ENCODE data around the gene SLC39A9. TPM values are rescaled to one million over a fixed set of nuclear protein-coding genes. Genes with fewer than 3 reads are reported as not detected.
"Not testable (repeated sequence)": the region's sequence is repeated elsewhere in the genome, so short reads cannot be mapped to it uniquely, and the experiment has no call there.

SLC39A9 gene
- polyA plus RNA-seq, 2 donors: 18.1 to 19.4 TPM

DNA sequence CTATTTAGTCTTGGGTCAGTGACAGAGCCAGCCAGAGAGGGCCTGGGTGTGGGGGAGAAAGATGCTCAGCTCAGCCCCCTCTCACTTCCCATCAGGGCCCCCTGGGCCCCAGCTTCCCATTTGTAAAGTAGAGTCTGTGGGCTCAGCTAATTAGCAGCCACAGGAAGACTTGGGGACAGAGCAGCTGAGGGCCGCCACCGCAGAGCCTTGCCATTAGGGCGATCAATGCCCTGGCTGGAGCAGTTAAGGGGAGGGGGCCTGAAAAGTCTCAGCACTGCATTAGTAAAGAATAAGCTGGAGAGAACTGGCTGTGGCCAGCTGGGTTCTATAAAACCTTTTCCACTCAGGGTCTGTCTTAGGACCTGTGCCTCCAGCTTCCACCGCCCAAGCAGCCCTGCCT, 88.7 kb downstream of the SLC39A9 start:
- no peaks in the 10 kb centered on the region for H3K9me3 ChIP-seq (ENCODE audit: control insufficient read depth in 2 of 2, insufficient read depth in 1 of 2, low read depth in 1 of 2, low read length in 1 of 2)
- H3K27ac ChIP-seq (ENCODE audit: low read depth in 2 of 2, low read length in 1 of 2): no peak overlapping the region
- H3K27me3 ChIP-seq (ENCODE audit: control insufficient read depth in 1 of 2, insufficient read depth in 2 of 2, low read length in 2 of 2): peaks cover 2 to 10% of the 10 kb centered on the region in 2 donors
- no peak overlapping the region for H3K4me3 ChIP-seq (ENCODE audit: low read depth in 1 of 2, low read length in 2 of 2)
- no peaks in the 10 kb centered on the region for H3K36me3 ChIP-seq (ENCODE audit: control insufficient read depth in 2 of 2, insufficient read depth in 2 of 2, low read length in 1 of 2)
- 90 to 94% methylated on average over 4 of the region's 4 CpGs for WGBS, 2 donors
- H3K4me1 ChIP-seq (ENCODE audit: control insufficient read depth in 2 of 2, insufficient read depth in 2 of 2, low read length in 1 of 2): peaks cover 8 to 9% of the 10 kb centered on the region in 2 donors

DNA sequence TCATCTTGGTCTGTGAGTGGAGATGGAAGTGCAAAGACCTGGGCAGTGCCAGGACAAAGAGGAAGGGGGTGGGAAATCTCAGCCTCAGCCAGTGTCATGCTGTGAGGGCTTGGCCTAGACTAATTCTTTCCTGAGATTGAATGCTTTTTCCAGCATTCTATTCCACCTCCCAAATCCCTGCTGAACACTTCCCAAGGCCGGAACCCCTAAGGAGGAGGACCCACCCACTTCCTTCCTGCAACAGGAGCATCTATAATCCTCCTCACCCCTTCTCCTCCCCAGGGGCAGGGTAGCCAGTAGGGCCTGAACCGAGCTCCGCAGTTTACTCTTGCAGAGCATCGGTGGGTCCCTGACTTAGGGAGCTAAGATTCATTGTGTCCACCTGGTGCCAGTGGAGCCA, 89.3 kb downstream of the SLC39A9 start:
- peaks cover 2 to 10% of the 10 kb centered on the region in 2 donors for H3K27me3 ChIP-seq (ENCODE audit: control insufficient read depth in 1 of 2, insufficient read depth in 2 of 2, low read length in 2 of 2)
- H3K9me3 ChIP-seq (ENCODE audit: control insufficient read depth in 2 of 2, insufficient read depth in 1 of 2, low read depth in 1 of 2, low read length in 1 of 2): no peaks in the 10 kb centered on the region
- peaks cover 8 to 9% of the 10 kb centered on the region in 2 donors for H3K4me1 ChIP-seq (ENCODE audit: control insufficient read depth in 2 of 2, insufficient read depth in 2 of 2, low read length in 1 of 2)
- no peak overlapping the region for H3K27ac ChIP-seq (ENCODE audit: low read depth in 2 of 2, low read length in 1 of 2)
- H3K4me3 ChIP-seq (ENCODE audit: low read depth in 1 of 2, low read length in 2 of 2): no peak overlapping the region
- 69 to 80% methylated on average over 4 of the region's 4 CpGs for WGBS, 2 donors
- H3K36me3 ChIP-seq (ENCODE audit: control insufficient read depth in 2 of 2, insufficient read depth in 2 of 2, low read length in 1 of 2): no peaks in the 10 kb centered on the region

GRCh38 chr14:69489495-69489894, 91.0 kb downstream of the SLC39A9 start:
- H3K9me3 ChIP-seq (ENCODE audit: control insufficient read depth in 2 of 2, insufficient read depth in 1 of 2, low read depth in 1 of 2, low read length in 1 of 2): no peaks in the 10 kb centered on the region
- peaks cover 2 to 6% of the 10 kb centered on the region in 2 donors for H3K27me3 ChIP-seq (ENCODE audit: control insufficient read depth in 1 of 2, insufficient read depth in 2 of 2, low read length in 2 of 2)
- no peak overlapping the region for H3K27ac ChIP-seq (ENCODE audit: low read depth in 2 of 2, low read length in 1 of 2)
- H3K4me1 ChIP-seq (ENCODE audit: control insufficient read depth in 2 of 2, insufficient read depth in 2 of 2, low read length in 1 of 2): peaks cover 4 to 5% of the 10 kb centered on the region in 2 donors
- H3K4me3 ChIP-seq (ENCODE audit: low read depth in 1 of 2, low read length in 2 of 2): no peak overlapping the region
- no peaks in the 10 kb centered on the region for H3K36me3 ChIP-seq (ENCODE audit: control insufficient read depth in 2 of 2, insufficient read depth in 2 of 2, low read length in 1 of 2)

GRCh38 chr14:69490219-69490918, 91.9 kb downstream of the SLC39A9 start:
- H3K36me3 ChIP-seq (ENCODE audit: control insufficient read depth in 2 of 2, insufficient read depth in 2 of 2, low read length in 1 of 2): no peaks in the 10 kb centered on the region
- H3K4me1 ChIP-seq (ENCODE audit: control insufficient read depth in 2 of 2, insufficient read depth in 2 of 2, low read length in 1 of 2): no peaks in the 10 kb centered on the region
- no peak overlapping the region for H3K27ac ChIP-seq (ENCODE audit: low read depth in 2 of 2, low read length in 1 of 2)
- no peaks in the 10 kb centered on the region for H3K9me3 ChIP-seq (ENCODE audit: control insufficient read depth in 2 of 2, insufficient read depth in 1 of 2, low read depth in 1 of 2, low read length in 1 of 2)
- WGBS, 2 donors: 80 to 87% methylated on average over 7 of the region's 7 CpGs
- peaks cover under 1 to 2% of the 10 kb centered on the region in 2 donors for H3K27me3 ChIP-seq (ENCODE audit: control insufficient read depth in 1 of 2, insufficient read depth in 2 of 2, low read length in 2 of 2)
- H3K4me3 ChIP-seq (ENCODE audit: low read depth in 1 of 2, low read length in 2 of 2): no peak overlapping the region

DNA sequence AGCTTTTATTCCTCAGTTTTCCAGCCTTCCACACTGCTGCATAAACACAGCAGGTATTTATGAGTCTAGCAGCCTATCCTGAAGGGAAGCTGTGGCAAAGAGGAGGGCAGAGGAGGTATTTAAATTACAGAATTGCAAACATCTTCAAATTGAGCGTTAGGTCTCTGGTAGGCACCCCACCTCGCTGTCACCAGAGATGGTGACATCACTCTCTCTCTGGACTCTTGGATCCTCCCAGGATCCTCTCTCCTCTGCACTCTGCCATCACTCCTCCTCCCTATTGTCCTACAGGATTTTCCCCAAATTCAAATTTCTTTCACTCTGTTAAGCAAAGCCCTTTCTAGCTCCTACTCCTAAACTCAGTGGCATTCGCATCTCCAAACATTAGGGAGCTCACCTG, 92.7 kb downstream of the SLC39A9 start:
- H3K27ac ChIP-seq (ENCODE audit: low read depth in 2 of 2, low read length in 1 of 2): no peak overlapping the region
- peaks cover 0 to 2% of the 10 kb centered on the region in 2 donors for H3K27me3 ChIP-seq (ENCODE audit: control insufficient read depth in 1 of 2, insufficient read depth in 2 of 2, low read length in 2 of 2)
- H3K36me3 ChIP-seq (ENCODE audit: control insufficient read depth in 2 of 2, insufficient read depth in 2 of 2, low read length in 1 of 2): no peaks in the 10 kb centered on the region
- H3K4me1 ChIP-seq (ENCODE audit: control insufficient read depth in 2 of 2, insufficient read depth in 2 of 2, low read length in 1 of 2): no peaks in the 10 kb centered on the region
- WGBS, 2 donors: 79 to 93% methylated on average over 3 of the region's 3 CpGs
- no peaks in the 10 kb centered on the region for H3K9me3 ChIP-seq (ENCODE audit: control insufficient read depth in 2 of 2, insufficient read depth in 1 of 2, low read depth in 1 of 2, low read length in 1 of 2)
- no peak overlapping the region for H3K4me3 ChIP-seq (ENCODE audit: low read depth in 1 of 2, low read length in 2 of 2)

DNA sequence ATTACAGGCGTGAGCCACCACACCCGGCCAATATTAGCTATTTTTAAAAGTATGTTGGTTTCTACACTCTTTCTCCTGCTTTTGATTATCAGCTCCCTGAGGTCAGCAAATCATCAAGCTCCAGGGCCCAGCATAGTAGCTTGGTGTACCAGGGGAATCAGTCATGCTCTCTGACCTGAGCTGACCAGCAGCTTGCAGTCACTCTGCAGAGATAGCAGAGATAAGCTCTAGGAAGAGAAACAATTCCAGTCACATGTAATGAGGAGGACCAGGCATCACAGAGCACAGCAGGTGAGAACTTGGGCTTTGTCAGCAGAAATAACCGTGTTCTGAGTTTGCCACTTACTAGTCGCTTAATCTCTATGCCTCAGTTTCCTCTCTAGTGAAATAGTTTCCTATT, 94.5 kb downstream of the SLC39A9 start:
- 78 to 79% methylated on average over 4 of the region's 4 CpGs for WGBS, 2 donors
- no peaks in the 10 kb centered on the region for H3K27me3 ChIP-seq (ENCODE audit: control insufficient read depth in 1 of 2, insufficient read depth in 2 of 2, low read length in 2 of 2)
- no peak overlapping the region for H3K27ac ChIP-seq (ENCODE audit: low read depth in 2 of 2, low read length in 1 of 2)
- no peaks in the 10 kb centered on the region for H3K9me3 ChIP-seq (ENCODE audit: control insufficient read depth in 2 of 2, insufficient read depth in 1 of 2, low read depth in 1 of 2, low read length in 1 of 2)
- no peak overlapping the region for H3K4me3 ChIP-seq (ENCODE audit: low read depth in 1 of 2, low read length in 2 of 2)
- H3K36me3 ChIP-seq (ENCODE audit: control insufficient read depth in 2 of 2, insufficient read depth in 2 of 2, low read length in 1 of 2): no peaks in the 10 kb centered on the region
- no peaks in the 10 kb centered on the region for H3K4me1 ChIP-seq (ENCODE audit: control insufficient read depth in 2 of 2, insufficient read depth in 2 of 2, low read length in 1 of 2)

DNA sequence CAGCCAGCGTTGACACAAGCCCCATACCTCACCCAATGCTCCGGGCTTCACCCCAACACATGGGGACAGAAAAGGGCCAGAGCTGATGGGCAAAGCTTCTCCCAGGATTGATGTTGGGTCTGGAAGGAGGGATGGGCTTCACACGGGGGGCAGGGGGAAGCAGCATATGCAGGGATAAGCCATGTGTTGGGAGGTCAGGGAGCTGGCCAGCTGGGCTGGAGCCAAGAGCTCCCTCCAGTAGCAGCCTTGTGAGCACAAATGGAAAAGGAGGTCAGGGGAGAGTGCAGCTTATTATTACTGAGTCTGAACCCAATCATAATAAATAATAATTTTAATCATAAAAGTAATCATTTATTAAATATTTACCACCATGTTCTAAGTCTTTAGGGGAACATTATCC, 95.3 kb downstream of the SLC39A9 start:
- H3K4me1 ChIP-seq (ENCODE audit: control insufficient read depth in 2 of 2, insufficient read depth in 2 of 2, low read length in 1 of 2): no peaks in the 10 kb centered on the region
- 55 to 60% methylated on average over 3 of the region's 3 CpGs for WGBS, 2 donors
- H3K27ac ChIP-seq (ENCODE audit: low read depth in 2 of 2, low read length in 1 of 2): no peak overlapping the region
- no peaks in the 10 kb centered on the region for H3K9me3 ChIP-seq (ENCODE audit: control insufficient read depth in 2 of 2, insufficient read depth in 1 of 2, low read depth in 1 of 2, low read length in 1 of 2)
- no peaks in the 10 kb centered on the region for H3K36me3 ChIP-seq (ENCODE audit: control insufficient read depth in 2 of 2, insufficient read depth in 2 of 2, low read length in 1 of 2)
- no peak overlapping the region for H3K4me3 ChIP-seq (ENCODE audit: low read depth in 1 of 2, low read length in 2 of 2)
- H3K27me3 ChIP-seq (ENCODE audit: control insufficient read depth in 1 of 2, insufficient read depth in 2 of 2, low read length in 2 of 2): no peaks in the 10 kb centered on the region

DNA sequence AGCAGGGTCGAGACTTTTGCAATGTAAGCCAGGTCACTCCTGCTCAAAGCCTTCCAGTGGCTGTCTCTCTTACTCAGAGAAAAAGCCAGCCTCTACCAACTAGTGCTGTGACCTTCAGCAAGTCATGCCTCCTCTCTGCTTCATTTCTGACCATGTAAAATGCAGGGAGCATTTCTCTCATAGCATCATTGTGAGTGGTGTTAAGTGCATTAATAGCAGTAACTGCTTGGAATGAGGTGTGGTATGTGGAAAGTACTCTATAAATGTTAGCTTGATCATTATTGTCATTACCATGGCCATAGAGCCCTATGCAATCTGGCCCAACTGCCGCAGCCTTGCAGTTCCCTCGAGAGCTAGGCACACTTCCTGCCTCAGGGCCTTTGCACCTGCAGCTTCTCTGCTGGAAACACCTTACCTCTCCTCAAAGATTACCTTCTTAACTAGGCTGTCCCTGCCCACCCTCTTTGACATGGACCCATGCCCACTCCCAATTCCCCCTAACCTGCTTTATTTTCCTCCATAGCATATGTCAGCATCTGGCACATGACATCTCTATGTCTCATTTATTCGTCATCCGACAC, 96.9 kb downstream of the SLC39A9 start:
- no peak overlapping the region for H3K4me3 ChIP-seq (ENCODE audit: low read depth in 1 of 2, low read length in 2 of 2)
- H3K36me3 ChIP-seq (ENCODE audit: control insufficient read depth in 2 of 2, insufficient read depth in 2 of 2, low read length in 1 of 2): no peaks in the 10 kb centered on the region
- H3K27ac ChIP-seq (ENCODE audit: low read depth in 2 of 2, low read length in 1 of 2): no peak overlapping the region
- 93 to 94% methylated on average over 5 of the region's 5 CpGs for WGBS, 2 donors
- H3K27me3 ChIP-seq (ENCODE audit: control insufficient read depth in 1 of 2, insufficient read depth in 2 of 2, low read length in 2 of 2): no peaks in the 10 kb centered on the region
- H3K4me1 ChIP-seq (ENCODE audit: control insufficient read depth in 2 of 2, insufficient read depth in 2 of 2, low read length in 1 of 2): no peaks in the 10 kb centered on the region
- no peaks in the 10 kb centered on the region for H3K9me3 ChIP-seq (ENCODE audit: control insufficient read depth in 2 of 2, insufficient read depth in 1 of 2, low read depth in 1 of 2, low read length in 1 of 2)

- H3K36me3 ChIP-seq (ENCODE audit: control insufficient read depth in 2 of 2, insufficient read depth in 2 of 2, low read length in 1 of 2); H3K4me1 ChIP-seq (ENCODE audit: control insufficient read depth in 2 of 2, insufficient read depth in 2 of 2, low read length in 1 of 2); H3K27me3 ChIP-seq (ENCODE audit: control insufficient read depth in 1 of 2, insufficient read depth in 2 of 2, low read length in 2 of 2); H3K9me3 ChIP-seq (ENCODE audit: control insufficient read depth in 2 of 2, insufficient read depth in 1 of 2, low read depth in 1 of 2, low read length in 1 of 2); H3K4me3 ChIP-seq (ENCODE audit: low read depth in 1 of 2, low read length in 2 of 2); H3K27ac ChIP-seq (ENCODE audit: low read depth in 2 of 2, low read length in 1 of 2): not testable (repeated sequence)
- WGBS, 2 donors: 97% methylated on average over 4 of the region's 4 CpGs
These were observed 99.4 kb downstream of the SLC39A9 start for GRCh38 chr14:69497866-69498265.

DNA sequence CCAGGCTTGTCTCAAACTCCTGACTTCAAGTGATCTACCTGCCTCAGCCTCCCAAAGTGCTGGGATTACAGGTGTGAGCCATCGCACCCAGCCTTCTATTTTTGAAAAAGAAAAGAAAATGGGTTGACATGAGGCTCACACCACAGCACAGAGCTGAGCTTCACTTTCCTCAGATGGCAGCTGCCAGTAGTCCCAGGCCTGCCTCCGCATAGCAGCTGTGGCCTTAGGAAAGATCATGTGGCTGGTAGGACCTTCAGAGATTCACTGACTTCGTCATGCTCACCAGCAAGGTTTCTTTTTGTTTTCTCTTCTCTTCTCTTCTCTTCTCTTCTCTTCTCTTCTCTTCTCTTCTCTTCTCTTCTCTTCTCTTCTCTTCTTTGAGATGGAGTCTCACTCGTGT, 99.8 kb downstream of the SLC39A9 start:
- H3K27me3 ChIP-seq (ENCODE audit: control insufficient read depth in 1 of 2, insufficient read depth in 2 of 2, low read length in 2 of 2); H3K4me1 ChIP-seq (ENCODE audit: control insufficient read depth in 2 of 2, insufficient read depth in 2 of 2, low read length in 1 of 2); H3K36me3 ChIP-seq (ENCODE audit: control insufficient read depth in 2 of 2, insufficient read depth in 2 of 2, low read length in 1 of 2); H3K27ac ChIP-seq (ENCODE audit: low read depth in 2 of 2, low read length in 1 of 2); H3K4me3 ChIP-seq (ENCODE audit: low read depth in 1 of 2, low read length in 2 of 2); H3K9me3 ChIP-seq (ENCODE audit: control insufficient read depth in 2 of 2, insufficient read depth in 1 of 2, low read depth in 1 of 2, low read length in 1 of 2): not testable (repeated sequence)
- 98 to 100% methylated on average over 4 of the region's 4 CpGs for WGBS, 2 donors

Measured in esophagus (tissue), 2 donors.